Measurements from ENCODE around the gene PICALM. TPM values are rescaled to one million over a fixed set of nuclear protein-coding genes. Genes with fewer than 3 reads are reported as not detected.

PICALM gene
- polyA plus RNA-seq, 2 of the 4 experiments (the other 2 are of a cell fraction), result 113 to 195 TPM

DNA sequence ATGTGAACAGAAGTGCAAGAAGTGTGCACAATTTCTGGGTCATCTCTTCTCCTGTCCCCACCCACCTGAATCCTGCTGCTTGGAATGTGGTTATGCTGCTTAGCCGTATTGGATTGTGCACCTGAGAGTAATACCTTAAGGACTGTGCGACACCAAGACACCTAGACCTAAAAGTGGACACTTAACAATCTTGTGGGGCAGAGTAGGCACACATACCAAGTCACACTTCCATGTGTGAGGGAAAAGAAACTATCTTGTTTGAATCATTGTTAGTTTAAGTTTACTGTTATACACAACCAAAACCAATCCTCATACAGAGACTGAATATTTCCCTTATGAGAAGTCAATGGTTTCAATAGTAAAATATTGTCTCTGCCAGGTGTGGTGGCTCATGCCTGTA, 120.0 kb downstream of the PICALM start:
- DNase-seq (ENCODE audit: low read depth in 1 of 2, low spot score in 1 of 2) (no peak), ATAC-seq (no peak), FAIRE-seq (no peak)
- CTCF ChIA-PET, result interaction anchor here (0.5 to 1.9 kb wide), 2 partner anchors 10 to 94 kb away, joined by 3 to 9 read pairs; partner anchors contain the start of gene CCDC83
- Histone ChIP-seq H3K4me3 (no peak overlapping the region), H3K4me2 (no peak overlapping the region), H3K27ac (no peak overlapping the region), H3K9me3 (no peaks in the 10 kb centered on the region), H3K4me1 (peaks cover 14% of the 10 kb centered on the region)
- WGBS (ENCODE audit: missing lambda C conversion rate), result 86% methylated on average over 2 of the region's 2 CpGs
- POLR2A ChIA-PET, result no interaction called here
- TF ChIP-seq, protein P1, sequence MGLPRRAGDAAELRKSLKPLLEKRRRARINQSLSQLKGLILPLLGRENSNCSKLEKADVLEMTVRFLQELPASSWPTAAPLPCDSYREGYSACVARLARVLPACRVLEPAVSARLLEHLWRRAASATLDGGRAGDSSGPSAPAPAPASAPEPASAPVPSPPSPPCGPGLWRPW (IDR thresholded peaks at IDR 0.05), result no peak
- TF ChIP-seq NPAS2 (CRISPR knock-in tag; IDR thresholded peaks at IDR 0.05; ENCODE audit: borderline replicate concordance) (no peak), CHD2 (IDR thresholded peaks at IDR 0.05; ENCODE audit: low read length, partially characterized antibody) (no peak)

DNA sequence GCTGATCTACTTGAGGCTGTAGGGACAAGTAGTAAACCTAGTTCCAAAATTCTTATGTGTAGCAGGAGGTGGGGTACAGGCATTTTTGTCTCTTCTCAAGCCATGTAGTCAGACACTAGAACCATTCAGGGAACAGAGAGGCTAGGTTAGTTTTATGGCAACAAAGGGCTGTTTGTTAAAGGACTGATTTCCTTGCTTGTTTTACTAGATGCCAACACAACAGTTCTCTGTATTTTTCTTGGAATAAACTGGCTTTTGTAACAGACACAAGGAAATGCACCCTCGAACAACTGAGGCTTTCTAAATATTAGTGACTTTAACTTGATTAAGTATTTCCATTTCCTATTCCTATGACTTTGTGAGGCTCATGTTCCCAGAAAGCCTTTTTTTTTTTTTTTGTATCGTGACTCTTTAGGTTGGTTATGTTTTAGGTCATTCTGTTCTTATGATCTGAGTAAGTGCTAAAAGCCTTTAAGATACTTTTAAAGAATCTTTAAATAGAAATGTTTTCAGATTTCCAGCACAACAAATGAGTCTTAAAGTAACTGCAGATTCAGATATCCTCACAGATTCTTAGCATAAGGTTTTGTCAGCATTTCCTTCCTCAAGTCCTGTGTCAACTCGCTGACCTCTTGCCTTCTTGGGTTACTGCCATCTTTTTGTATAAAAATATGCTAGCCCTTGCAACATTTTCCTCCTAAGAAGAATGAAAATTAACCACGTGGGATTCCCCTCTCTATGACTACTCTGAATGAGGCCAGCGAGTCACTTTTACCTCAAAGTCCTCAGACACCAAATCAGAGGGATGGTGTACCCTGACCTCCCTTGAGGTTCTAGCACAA, 121.2 kb downstream of the PICALM start:
- TF ChIP-seq MAFK (IDR thresholded peaks at IDR 0.05; ENCODE audit: partially characterized antibody), result peak; percentile 48
- TF ChIP-seq KDM5A (IDR thresholded peaks at IDR 0.05), result no peak
- TF ChIP-seq HDAC2 (IDR thresholded peaks at IDR 0.05), result no peak
- WGBS (ENCODE audit: missing lambda C conversion rate), result 33% methylated on average over 5 of the region's 5 CpGs
- ATAC-seq (peak; percentile 44 to 62; a peak in 5 of 6 replicates), FAIRE-seq (no peak), DNase-seq (ENCODE audit: low read depth in 1 of 2, low spot score in 1 of 2) (peak; percentile 14 to 46)
- POLR2A ChIA-PET, result no interaction called here
- Histone ChIP-seq H3K4me3 (no peak overlapping the region), H3K4me1 (peaks cover 14% of the 10 kb centered on the region), H3K27ac (0 out of 6 replicates have a peak overlapping the region, but pooled peaks of 1 of the 2 experiments have one; percentile 10), H3K9me3 (no peaks in the 10 kb centered on the region), H3K4me2 (peak overlapping the region; percentile 35; the same call in 2 of the 3 replicates)
- CTCF ChIA-PET, result interaction anchor here (1.9 kb wide), 1 partner anchor 93 kb away, joined by 9 read pairs; the partner anchor contains the start of gene CCDC83

DNA sequence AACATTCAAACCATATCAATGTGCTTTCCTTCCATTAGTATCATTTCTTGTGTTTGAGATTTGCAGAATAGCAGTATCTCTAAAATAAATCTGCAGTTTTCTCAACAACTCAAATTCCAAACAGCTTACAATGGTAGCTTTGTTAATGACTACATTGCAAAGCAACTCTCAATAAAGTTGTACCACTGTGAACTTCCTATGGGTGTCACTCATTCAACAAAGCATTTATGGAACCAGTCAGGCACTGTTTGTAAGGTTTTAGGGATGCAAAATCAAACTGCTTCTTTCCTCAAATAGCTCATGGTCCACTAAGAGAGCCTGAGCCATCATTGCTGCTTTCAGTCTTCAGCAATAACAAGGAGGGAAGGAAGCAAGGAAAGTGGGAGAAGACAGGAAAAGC, 122.7 kb downstream of the PICALM start:
- DNase-seq (ENCODE audit: low read depth in 1 of 2, low spot score in 1 of 2), result no peak
- Histone ChIP-seq H3K4me2 (no peak overlapping the region), H3K4me1 (peaks cover 14% of the 10 kb centered on the region), H3K9me3 (no peaks in the 10 kb centered on the region), H3K4me3 (no peak overlapping the region), H3K27ac (no peak overlapping the region)
- no peak for ATAC-seq
- TF ChIP-seq, protein P2, sequence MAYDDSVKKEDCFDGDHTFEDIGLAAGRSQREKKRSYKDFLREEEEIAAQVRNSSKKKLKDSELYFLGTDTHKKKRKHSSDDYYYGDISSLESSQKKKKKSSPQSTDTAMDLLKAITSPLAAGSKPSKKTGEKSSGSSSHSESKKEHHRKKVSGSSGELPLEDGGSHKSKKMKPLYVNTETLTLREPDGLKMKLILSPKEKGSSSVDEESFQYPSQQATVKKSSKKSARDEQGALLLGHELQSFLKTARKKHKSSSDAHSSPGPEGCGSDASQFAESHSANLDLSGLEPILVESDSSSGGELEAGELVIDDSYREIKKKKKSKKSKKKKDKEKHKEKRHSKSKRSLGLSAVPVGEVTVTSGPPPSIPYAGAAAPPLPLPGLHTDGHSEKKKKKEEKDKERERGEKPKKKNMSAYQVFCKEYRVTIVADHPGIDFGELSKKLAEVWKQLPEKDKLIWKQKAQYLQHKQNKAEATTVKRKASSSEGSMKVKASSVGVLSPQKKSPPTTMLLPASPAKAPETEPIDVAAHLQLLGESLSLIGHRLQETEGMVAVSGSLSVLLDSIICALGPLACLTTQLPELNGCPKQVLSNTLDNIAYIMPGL (CRISPR knock-in tag; IDR thresholded peaks at IDR 0.05; ENCODE audit: borderline replicate concordance), result no peak
- TF ChIP-seq TFCP2L1 (CRISPR knock-in tag; IDR thresholded peaks at IDR 0.05), result no peak
- TF ChIP-seq TP53 (CRISPR knock-in tag; IDR thresholded peaks at IDR 0.05), result no peak
- TF ChIP-seq, protein P3, sequence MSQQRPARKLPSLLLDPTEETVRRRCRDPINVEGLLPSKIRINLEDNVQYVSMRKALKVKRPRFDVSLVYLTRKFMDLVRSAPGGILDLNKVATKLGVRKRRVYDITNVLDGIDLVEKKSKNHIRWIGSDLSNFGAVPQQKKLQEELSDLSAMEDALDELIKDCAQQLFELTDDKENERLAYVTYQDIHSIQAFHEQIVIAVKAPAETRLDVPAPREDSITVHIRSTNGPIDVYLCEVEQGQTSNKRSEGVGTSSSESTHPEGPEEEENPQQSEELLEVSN (IDR thresholded peaks at IDR 0.05; ENCODE audit: borderline replicate concordance, low read depth), result no peak
- TF ChIP-seq EHF (CRISPR knock-in tag; IDR thresholded peaks at IDR 0.05), result no peak
- no peak for TF ChIP-seq ZFP36 (IDR thresholded peaks at IDR 0.05; ENCODE audit: borderline replicate concordance, partially characterized antibody)
- TF ChIP-seq, protein P4, sequence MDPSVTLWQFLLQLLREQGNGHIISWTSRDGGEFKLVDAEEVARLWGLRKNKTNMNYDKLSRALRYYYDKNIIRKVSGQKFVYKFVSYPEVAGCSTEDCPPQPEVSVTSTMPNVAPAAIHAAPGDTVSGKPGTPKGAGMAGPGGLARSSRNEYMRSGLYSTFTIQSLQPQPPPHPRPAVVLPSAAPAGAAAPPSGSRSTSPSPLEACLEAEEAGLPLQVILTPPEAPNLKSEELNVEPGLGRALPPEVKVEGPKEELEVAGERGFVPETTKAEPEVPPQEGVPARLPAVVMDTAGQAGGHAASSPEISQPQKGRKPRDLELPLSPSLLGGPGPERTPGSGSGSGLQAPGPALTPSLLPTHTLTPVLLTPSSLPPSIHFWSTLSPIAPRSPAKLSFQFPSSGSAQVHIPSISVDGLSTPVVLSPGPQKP (IDR thresholded peaks at IDR 0.05; ENCODE audit: low read depth, low read length), result no peak
- TF ChIP-seq, protein P5, sequence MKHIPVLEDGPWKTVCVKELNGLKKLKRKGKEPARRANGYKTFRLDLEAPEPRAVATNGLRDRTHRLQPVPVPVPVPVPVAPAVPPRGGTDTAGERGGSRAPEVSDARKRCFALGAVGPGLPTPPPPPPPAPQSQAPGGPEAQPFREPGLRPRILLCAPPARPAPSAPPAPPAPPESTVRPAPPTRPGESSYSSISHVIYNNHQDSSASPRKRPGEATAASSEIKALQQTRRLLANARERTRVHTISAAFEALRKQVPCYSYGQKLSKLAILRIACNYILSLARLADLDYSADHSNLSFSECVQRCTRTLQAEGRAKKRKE (CRISPR knock-in tag; IDR thresholded peaks at IDR 0.05; ENCODE audit: low read depth), result no peak
- TF ChIP-seq, protein P6, sequence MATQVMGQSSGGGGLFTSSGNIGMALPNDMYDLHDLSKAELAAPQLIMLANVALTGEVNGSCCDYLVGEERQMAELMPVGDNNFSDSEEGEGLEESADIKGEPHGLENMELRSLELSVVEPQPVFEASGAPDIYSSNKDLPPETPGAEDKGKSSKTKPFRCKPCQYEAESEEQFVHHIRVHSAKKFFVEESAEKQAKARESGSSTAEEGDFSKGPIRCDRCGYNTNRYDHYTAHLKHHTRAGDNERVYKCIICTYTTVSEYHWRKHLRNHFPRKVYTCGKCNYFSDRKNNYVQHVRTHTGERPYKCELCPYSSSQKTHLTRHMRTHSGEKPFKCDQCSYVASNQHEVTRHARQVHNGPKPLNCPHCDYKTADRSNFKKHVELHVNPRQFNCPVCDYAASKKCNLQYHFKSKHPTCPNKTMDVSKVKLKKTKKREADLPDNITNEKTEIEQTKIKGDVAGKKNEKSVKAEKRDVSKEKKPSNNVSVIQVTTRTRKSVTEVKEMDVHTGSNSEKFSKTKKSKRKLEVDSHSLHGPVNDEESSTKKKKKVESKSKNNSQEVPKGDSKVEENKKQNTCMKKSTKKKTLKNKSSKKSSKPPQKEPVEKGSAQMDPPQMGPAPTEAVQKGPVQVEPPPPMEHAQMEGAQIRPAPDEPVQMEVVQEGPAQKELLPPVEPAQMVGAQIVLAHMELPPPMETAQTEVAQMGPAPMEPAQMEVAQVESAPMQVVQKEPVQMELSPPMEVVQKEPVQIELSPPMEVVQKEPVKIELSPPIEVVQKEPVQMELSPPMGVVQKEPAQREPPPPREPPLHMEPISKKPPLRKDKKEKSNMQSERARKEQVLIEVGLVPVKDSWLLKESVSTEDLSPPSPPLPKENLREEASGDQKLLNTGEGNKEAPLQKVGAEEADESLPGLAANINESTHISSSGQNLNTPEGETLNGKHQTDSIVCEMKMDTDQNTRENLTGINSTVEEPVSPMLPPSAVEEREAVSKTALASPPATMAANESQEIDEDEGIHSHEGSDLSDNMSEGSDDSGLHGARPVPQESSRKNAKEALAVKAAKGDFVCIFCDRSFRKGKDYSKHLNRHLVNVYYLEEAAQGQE (IDR thresholded peaks at IDR 0.05), result no peak
- no peak for TF ChIP-seq ZNF302 (CRISPR knock-in tag; IDR thresholded peaks at IDR 0.05)
- ChIA-PET POLR2A (no interaction called here), CTCF (interaction anchor here (0.6 to 1.0 kb wide), 2 partner anchors 346 to 1010 kb away, joined by 3 to 4 read pairs; no protein-coding TSS in a partner anchor)
- FAIRE-seq, result no peak

Measured in A549 (cell line).